HepG2 (cell line): ENCODE measurements around the gene RMND5A. TPM values are rescaled to one million over a fixed set of nuclear protein-coding genes. Genes with fewer than 3 reads are reported as not detected.

ENCODE experiments used
- ATAC-seq: fragments of 200-7000 bp; cut with Tn5 transposase; 3 replicates; pipeline ENCODE4 v1.9.1; 2020; ENCODE audit warnings: mild to moderate bottlenecking, moderate library complexity
- BruUV-seq: library from RNA; stranded (reverse); fragments of 400-500 nt; replicated peaks from 2 replicates; lab custom pipeline; 2021; lab: Mats Ljungman, UMichigan
- CTCF ChIA-PET: fragments of 300-600 bp; formaldehyde crosslinking; extraction: SDS; loops from one replicate; lab custom pipeline; 2021; ENCODE audit warnings: low total read pairs, inconsistent platforms, low intra/inter-chr PET ratio; lab: Yijun Ruan, JAX
- POLR2A ChIA-PET: fragments of 350-600 bp; sonication (Branson Sonifier 250); formaldehyde crosslinking; loops from one replicate; lab custom pipeline; 2020; ENCODE audit warnings: antibody characterized with exemption, inconsistent platforms; lab: Yijun Ruan, JAX
- DNase-seq: peaks from one replicate; pipeline ENCODE4 v3.0.0-alpha.2; 2015; ENCODE audit warnings: low spot score
- FAIRE-seq: peaks from 3 replicates; lab custom pipeline; 2011; peaks lifted over from hg19 to GRCh38; lab: Jason Lieb, UNC
- H2AFZ ChIP-seq: one replicate; pipeline ENCODE4 v1.6.1; 2011; ENCODE audit warnings: low read length, inconsistent platforms
- H3K27ac ChIP-seq: fragments of 300-600 bp; 3 replicates; pipeline ENCODE4 v1.8.0; 2011; ENCODE audit warnings: mixed run types, mild to moderate bottlenecking, mixed read lengths, low read length, inconsistent platforms; ENCODE audit not compliant: insufficient read depth; ENCODE audit errors: extremely low read length
- H3K27me3 ChIP-seq, 2 experiments: fragments of 200-600 bp in 1 of 2; 2 replicates in 1 of 2; 3 replicates in 1 of 2; pipeline versions ENCODE4 v1.6.0 to v1.8.0; 2011; ENCODE audit warnings: low read length in 2 of 2, mild to moderate bottlenecking in 2 of 2, moderate library complexity in 2 of 2, inconsistent platforms in 1 of 2; ENCODE audit not compliant: insufficient read depth in 2 of 2, control insufficient read depth in 1 of 2
- H3K36me3 ChIP-seq, 2 experiments: fragments of 200-600 bp in 1 of 2; replicated peaks in 1 of 2; 2 replicates in 1 of 2; 3 replicates in 1 of 2; pipeline versions ENCODE4 v1.5.1 to v1.8.0; 2011; ENCODE audit warnings: low read length in 2 of 2, inconsistent platforms in 1 of 2; ENCODE audit not compliant: insufficient read depth in 2 of 2, control insufficient read depth in 1 of 2
- H3K4me1 ChIP-seq: 2 replicates; pipeline ENCODE4 v1.5.1; 2012; ENCODE audit warnings: low read length, inconsistent platforms; ENCODE audit not compliant: insufficient read depth
- H3K4me2 ChIP-seq: 2 replicates; pipeline ENCODE4 v1.6.0; 2011; ENCODE audit warnings: low read depth, low read length, inconsistent platforms
- H3K4me3 ChIP-seq, 3 experiments: fragments of 200-600 bp in 1 of 3; sonication (generic), shearing (Covaris generic) in 1 of 3; replicated peaks in 1 of 3; 2 replicates each; pipeline ENCODE4 v1.5.1; 2011 to 2016; ENCODE audit warnings: low read length in 3 of 3, inconsistent platforms in 2 of 3, low read depth in 2 of 3, mild to moderate bottlenecking in 2 of 3, control low read depth in 1 of 3, mixed read lengths in 1 of 3; ENCODE audit not compliant: insufficient read depth in 1 of 3
- H3K79me2 ChIP-seq: one replicate; pipeline ENCODE4 v1.6.1; 2011; ENCODE audit warnings: low read length, inconsistent platforms; ENCODE audit not compliant: insufficient read depth
- H3K9ac ChIP-seq: 2 replicates; pipeline ENCODE4 v1.6.0; 2011; ENCODE audit warnings: mild to moderate bottlenecking, low read depth, low read length, inconsistent platforms; ENCODE audit not compliant: insufficient read depth
- H3K9me3 ChIP-seq: 2 replicates; pipeline ENCODE4 v1.5.1; 2012; ENCODE audit warnings: mild to moderate bottlenecking, low read length
- H4K20me1 ChIP-seq: 2 replicates; pipeline ENCODE4 v1.6.0; 2011; ENCODE audit warnings: inconsistent platforms, mild to moderate bottlenecking, low read length, moderate library complexity; ENCODE audit not compliant: insufficient read depth
- BATF2 ChIP-seq: sonication (generic); formaldehyde crosslinking; IDR thresholded peaks from 2 replicates; pipeline ENCODE4 v1.8.0; 2022; ENCODE audit warnings: mild to moderate bottlenecking, missing genetic modification reagents, moderate library complexity
- FOXO4 ChIP-seq: sonication (generic); formaldehyde crosslinking; conservative IDR thresholded peaks from 2 replicates; pipeline ENCODE4 v1.8.1; 2023; ENCODE audit warnings: missing genetic modification reagents
- FOXP1 ChIP-seq, 2 experiments: fragments of 450-650 bp in 1 of 2; IDR thresholded peaks; 2 replicates each; pipeline ENCODE4 v1.6.1; 2017 to 2018; ENCODE audit warnings: antibody characterized with exemption in 1 of 2
- MXD1 ChIP-seq: sonication (generic); formaldehyde crosslinking; IDR thresholded peaks from 2 replicates; pipeline ENCODE4 v1.4.0; 2020; ENCODE audit warnings: mild to moderate bottlenecking, missing genetic modification reagents
- SKI ChIP-seq: fragments of 450-650 bp; IDR thresholded peaks from one replicate; pipeline ENCODE4 v1.6.1; 2018; ENCODE audit warnings: mild to moderate bottlenecking; ENCODE audit not compliant: partially characterized antibody
- U2AF2 ChIP-seq: fragments of 200-400 bp; formaldehyde crosslinking; IDR thresholded peaks from 2 replicates; pipeline ENCODE4 v1.6.1; 2017; ENCODE audit warnings: low read depth, mild to moderate bottlenecking, low read length
- in situ Hi-C: cut with HindIII; loops from 2 replicates; pipeline ENCODE4 v1.10.0; 2017; ENCODE audit warnings: low pct_unique_long_range_greater_than_20kb; ENCODE audit not compliant: extremely low pct_ligation_motif_present
- intact Hi-C: fragments of 100-400 bp; cut with micrococcal nuclease; formaldehyde crosslinking; loops from one replicate; pipeline ENCODE4 v1.10.0; 2022; ENCODE audit not compliant: unreplicated experiment
- polyA plus RNA-seq, 8 experiments: library from polyadenylated mRNA; depleted of rRNA in 3 of 8; stranded (reverse) in 7 of 8; unstranded in 1 of 8; fragments of >200 nt; fragmentation: Illumina TruSeq in 4 of 8; extraction: Trizol in 4 of 8; gene quantifications; 2 replicates each; pipeline versions ENCODE4 v1.2.1 to v1.2.3, GENCODE V29; 2011 to 2016; ENCODE audit warnings: low read depth in 4 of 8, missing spikeins in 1 of 8, mixed read lengths in 1 of 8; ENCODE audit not compliant: insufficient read depth in 1 of 8
- total RNA-seq, 5 experiments: library from RNA; depleted of rRNA; stranded (reverse); fragments of >200 nt; fragmentation: Illumina TruSeq; extraction: Trizol; gene quantifications; 2 replicates each; pipeline ENCODE4 v1.2.3, GENCODE V29; 2016; ENCODE audit warnings: low read depth in 1 of 5

RMND5A gene
- total and polyA plus RNA-seq, 2 of the 13 experiments (the other 11 are each of a cell fraction or from before 2014, with no cell fraction given), result 31.0 to 66.4 TPM

GRCh38 chr2:86677816-86678215 is 42.3 kb upstream of the RMND5A start:
- ChIA-PET CTCF (no interaction called here), POLR2A (no interaction called here)
- no peak for DNase-seq
- FAIRE-seq, result no peak
- intact Hi-C loops, result no loop called here
- H3K9me3 ChIP-seq, result no peaks in the 10 kb centered on the region
- no peak overlapping the region for H3K9ac ChIP-seq
- no TSS peak for BruUV-seq
- H3K4me3 ChIP-seq, result no peak overlapping the region
- in situ Hi-C loops, result loop anchor here (10.0 kb wide), 1 partner anchor 53 kb away; the partner anchor contains the start of gene RNF103
- no peaks in the 10 kb centered on the region for H4K20me1 ChIP-seq
- H3K4me1 ChIP-seq, result peaks cover 19% of the 10 kb centered on the region
- H3K27ac ChIP-seq, result no peak overlapping the region
- no peak overlapping the region for H2AFZ ChIP-seq
- no peaks in the 10 kb centered on the region for H3K36me3 ChIP-seq
- H3K79me2 ChIP-seq, result no peaks in the 10 kb centered on the region
- TF ChIP-seq SKI (no peak), MXD1 (CRISPR knock-in tag) (no peak), U2AF2 (no peak), FOXO4 (CRISPR knock-in tag) (0 out of 2 replicates have a peak, but pooled peaks have one; percentile 45), FOXP1 (IDR thresholded peaks at IDR 0.05) (peak; percentile 8; the same call in 1 of the 2 replicates), FOXP1 (CRISPR knock-in tag; IDR thresholded peaks at IDR 0.05) (no peak), BATF2 (no peak)
- no peak overlapping the region for H3K4me2 ChIP-seq
- H3K27me3 ChIP-seq, result no peaks in the 10 kb centered on the region
- ATAC-seq, result no peak
